NCI-H2227 (cell line): ENCODE results near the gene CYP4F3.
"Not testable (repeated sequence)": the region's sequence is repeated elsewhere in the genome, so short reads cannot be mapped to it uniquely, and the experiment has no call there.

Experiments
- DNase-seq: peaks from one replicate; lab custom pipeline; 2025; ENCODE audit not compliant: unreplicated experiment; lab: John Stamatoyannopoulos, UW

CYP4F3 gene

GRCh38 chr19:15640294-15640903 is at the start of gene CYP4F3:
Gene CYP4F3, plus strand, starts transcription at chr19:15640897. Its CDS starts 519 bp downstream, at chr19:15641416.
- DNase-seq, result no peak

- no peak for DNase-seq
Observed at GRCh38 chr19:15591796-15592195, 48.9 kb upstream of the CYP4F3 start.

- DNase-seq, result not testable (repeated sequence)
Observed at GRCh38 chr19:15592506-15592905, 48.2 kb upstream of the CYP4F3 start.

GRCh38 chr19:15593766-15594165 is 46.9 kb upstream of the CYP4F3 start:
- DNase-seq, result not testable (repeated sequence)

- DNase-seq, result no peak
Observed at GRCh38 chr19:15595069-15595468, 45.6 kb upstream of the CYP4F3 start.

GRCh38 chr19:15607978-15608925 is 32.4 kb upstream of the CYP4F3 start:
- DNase-seq, result not testable (repeated sequence)

GRCh38 chr19:15609261-15609660 is 31.4 kb upstream of the CYP4F3 start:
- DNase-seq, result no peak

GRCh38 chr19:15612342-15612741 is 28.4 kb upstream of the CYP4F3 start:
- DNase-seq, result no peak

GRCh38 chr19:15613338-15613737 is 27.4 kb upstream of the CYP4F3 start:
- DNase-seq, result no peak

- DNase-seq, result no peak
Observed at GRCh38 chr19:15614507-15615379, 26.0 kb upstream of the CYP4F3 start, which contains the start of gene CYP4F8. Gene CYP4F8, plus strand, starts transcription at chr19:15615218. Its CDS starts 399 bp downstream, at chr19:15615617.

- no peak for DNase-seq
Observed at GRCh38 chr19:15615526-15615925, 25.2 kb upstream of the CYP4F3 start.

- DNase-seq, result no peak
Observed at GRCh38 chr19:15616183-15616582, 24.5 kb upstream of the CYP4F3 start.

GRCh38 chr19:15616627-15617270 is 23.9 kb upstream of the CYP4F3 start:
- no peak for DNase-seq

GRCh38 chr19:15618321-15618720 is 22.4 kb upstream of the CYP4F3 start:
- DNase-seq, result no peak

- no peak for DNase-seq
Observed at GRCh38 chr19:15621801-15622200, 18.9 kb upstream of the CYP4F3 start.

- DNase-seq, result no peak
Observed at GRCh38 chr19:15622991-15623390, 17.7 kb upstream of the CYP4F3 start.

GRCh38 chr19:15623711-15624318 is 16.9 kb upstream of the CYP4F3 start:
- DNase-seq, result no peak

- no peak for DNase-seq
Observed at GRCh38 chr19:15628236-15629002, 12.3 kb upstream of the CYP4F3 start.
